HepG2 (cell line): Measurements from ENCODE around the gene TTC9. TPM values are rescaled to one million over a fixed set of nuclear protein-coding genes. Genes with fewer than 3 reads are reported as not detected.

ENCODE experiments used
- ATAC-seq: fragments of 200-7000 bp; cut with Tn5 transposase; 3 replicates; pipeline ENCODE4 v1.9.1; 2020; ENCODE audit warnings: mild to moderate bottlenecking, moderate library complexity
- BruUV-seq: library from RNA; stranded (reverse); fragments of 400-500 nt; replicated peaks from 2 replicates; lab custom pipeline; 2021; lab: Mats Ljungman, UMichigan
- CTCF ChIA-PET: fragments of 300-600 bp; formaldehyde crosslinking; extraction: SDS; loops from one replicate; lab custom pipeline; 2021; ENCODE audit warnings: low total read pairs, inconsistent platforms, low intra/inter-chr PET ratio; lab: Yijun Ruan, JAX
- POLR2A ChIA-PET: fragments of 350-600 bp; sonication (Branson Sonifier 250); formaldehyde crosslinking; loops from one replicate; lab custom pipeline; 2020; ENCODE audit warnings: antibody characterized with exemption, inconsistent platforms; lab: Yijun Ruan, JAX
- DNase-seq: peaks from one replicate; pipeline ENCODE4 v3.0.0-alpha.2; 2015; ENCODE audit warnings: low spot score
- FAIRE-seq: peaks from 3 replicates; lab custom pipeline; 2011; peaks lifted over from hg19 to GRCh38; lab: Jason Lieb, UNC
- H2AFZ ChIP-seq: one replicate; pipeline ENCODE4 v1.6.1; 2011; ENCODE audit warnings: low read length, inconsistent platforms
- H3K27ac ChIP-seq: fragments of 300-600 bp; 3 replicates; pipeline ENCODE4 v1.8.0; 2011; ENCODE audit warnings: mixed run types, mild to moderate bottlenecking, mixed read lengths, low read length, inconsistent platforms; ENCODE audit not compliant: insufficient read depth; ENCODE audit errors: extremely low read length
- H3K27me3 ChIP-seq, 2 experiments: fragments of 200-600 bp in 1 of 2; 2 replicates in 1 of 2; 3 replicates in 1 of 2; pipeline versions ENCODE4 v1.6.0 to v1.8.0; 2011; ENCODE audit warnings: low read length in 2 of 2, mild to moderate bottlenecking in 2 of 2, moderate library complexity in 2 of 2, inconsistent platforms in 1 of 2; ENCODE audit not compliant: insufficient read depth in 2 of 2, control insufficient read depth in 1 of 2
- H3K36me3 ChIP-seq, 2 experiments: fragments of 200-600 bp in 1 of 2; replicated peaks in 1 of 2; 2 replicates in 1 of 2; 3 replicates in 1 of 2; pipeline versions ENCODE4 v1.5.1 to v1.8.0; 2011; ENCODE audit warnings: low read length in 2 of 2, inconsistent platforms in 1 of 2; ENCODE audit not compliant: insufficient read depth in 2 of 2, control insufficient read depth in 1 of 2
- H3K4me1 ChIP-seq: 2 replicates; pipeline ENCODE4 v1.5.1; 2012; ENCODE audit warnings: low read length, inconsistent platforms; ENCODE audit not compliant: insufficient read depth
- H3K4me2 ChIP-seq: 2 replicates; pipeline ENCODE4 v1.6.0; 2011; ENCODE audit warnings: low read depth, low read length, inconsistent platforms
- H3K4me3 ChIP-seq, 3 experiments: fragments of 200-600 bp in 1 of 3; sonication (generic), shearing (Covaris generic) in 1 of 3; replicated peaks in 1 of 3; 2 replicates each; pipeline ENCODE4 v1.5.1; 2011 to 2016; ENCODE audit warnings: low read length in 3 of 3, inconsistent platforms in 2 of 3, low read depth in 2 of 3, mild to moderate bottlenecking in 2 of 3, control low read depth in 1 of 3, mixed read lengths in 1 of 3; ENCODE audit not compliant: insufficient read depth in 1 of 3
- H3K79me2 ChIP-seq: one replicate; pipeline ENCODE4 v1.6.1; 2011; ENCODE audit warnings: low read length, inconsistent platforms; ENCODE audit not compliant: insufficient read depth
- H3K9ac ChIP-seq: 2 replicates; pipeline ENCODE4 v1.6.0; 2011; ENCODE audit warnings: mild to moderate bottlenecking, low read depth, low read length, inconsistent platforms; ENCODE audit not compliant: insufficient read depth
- H3K9me3 ChIP-seq: 2 replicates; pipeline ENCODE4 v1.5.1; 2012; ENCODE audit warnings: mild to moderate bottlenecking, low read length
- H4K20me1 ChIP-seq: 2 replicates; pipeline ENCODE4 v1.6.0; 2011; ENCODE audit warnings: inconsistent platforms, mild to moderate bottlenecking, low read length, moderate library complexity; ENCODE audit not compliant: insufficient read depth
- BCL6 ChIP-seq: IDR thresholded peaks from 2 replicates; pipeline ENCODE4 v1.6.1; 2016; ENCODE audit warnings: missing genetic modification reagents, missing compliant biosample characterization
- DR1 ChIP-seq: sonication (generic); formaldehyde crosslinking; IDR thresholded peaks from 2 replicates; pipeline ENCODE4 v1.8.0; 2021; ENCODE audit warnings: mild to moderate bottlenecking, missing genetic modification reagents, inconsistent platforms
- FOSL2 ChIP-seq: sonication (generic); formaldehyde crosslinking; IDR thresholded peaks from 2 replicates; pipeline ENCODE4 v1.4.0; 2020; ENCODE audit warnings: missing genetic modification reagents
- FOXP1 ChIP-seq, 2 experiments: fragments of 450-650 bp in 1 of 2; IDR thresholded peaks; 2 replicates each; pipeline ENCODE4 v1.6.1; 2017 to 2018; ENCODE audit warnings: antibody characterized with exemption in 1 of 2
- KAT8 ChIP-seq: IDR thresholded peaks from 2 replicates; pipeline ENCODE4 v1.6.1; 2016; ENCODE audit warnings: missing genetic modification reagents, missing compliant biosample characterization
- NR3C1 ChIP-seq: sonication (generic); formaldehyde crosslinking; IDR thresholded peaks from 2 replicates; pipeline ENCODE4 v1.4.0; 2020; ENCODE audit warnings: missing genetic modification reagents
- SOX6 ChIP-seq, 2 experiments: fragments of 450-650 bp in 1 of 2; sonication (generic) in 1 of 2; formaldehyde crosslinking in 1 of 2; IDR thresholded peaks; 2 replicates each; pipeline versions ENCODE4 v1.4.0 to v1.6.1; 2017 to 2020; ENCODE audit warnings: antibody characterized with exemption in 1 of 2, mild to moderate bottlenecking in 1 of 2, missing genetic modification reagents in 1 of 2
- TGIF2 ChIP-seq: IDR thresholded peaks from 2 replicates; pipeline ENCODE4 v1.6.1; 2016; ENCODE audit warnings: control low read depth, missing compliant biosample characterization
- ZNF367 ChIP-seq: sonication (generic); formaldehyde crosslinking; IDR thresholded peaks from 2 replicates; pipeline ENCODE4 v1.4.0; 2020; ENCODE audit warnings: missing genetic modification reagents, borderline replicate concordance
- ZNF430 ChIP-seq: sonication (generic); formaldehyde crosslinking; IDR thresholded peaks from 2 replicates; pipeline ENCODE4 v1.9.0; 2021; ENCODE audit warnings: mild to moderate bottlenecking, missing genetic modification reagents
- ZNF788 ChIP-seq: sonication (generic); formaldehyde crosslinking; IDR thresholded peaks from 2 replicates; pipeline ENCODE4 v1.5.0; 2020; ENCODE audit warnings: mild to moderate bottlenecking, missing genetic modification reagents, borderline replicate concordance
- WGBS: methylation state at CpG from one replicate; pipeline ENCODE4 v1.1.6; 2017; ENCODE audit warnings: low lambda C conversion rate; 5-methylcytosine and 5-hydroxymethylcytosine counted together
- in situ Hi-C: cut with HindIII; loops from 2 replicates; pipeline ENCODE4 v1.10.0; 2017; ENCODE audit warnings: low pct_unique_long_range_greater_than_20kb; ENCODE audit not compliant: extremely low pct_ligation_motif_present
- intact Hi-C: fragments of 100-400 bp; cut with micrococcal nuclease; formaldehyde crosslinking; loops from one replicate; pipeline ENCODE4 v1.10.0; 2022; ENCODE audit not compliant: unreplicated experiment
- polyA plus RNA-seq, 8 experiments: library from polyadenylated mRNA; depleted of rRNA in 3 of 8; stranded (reverse) in 7 of 8; unstranded in 1 of 8; fragments of >200 nt; fragmentation: Illumina TruSeq in 4 of 8; extraction: Trizol in 4 of 8; gene quantifications; 2 replicates each; pipeline versions ENCODE4 v1.2.1 to v1.2.3, GENCODE V29; 2011 to 2016; ENCODE audit warnings: low read depth in 4 of 8, missing spikeins in 1 of 8, mixed read lengths in 1 of 8; ENCODE audit not compliant: insufficient read depth in 1 of 8
- total RNA-seq, 5 experiments: library from RNA; depleted of rRNA; stranded (reverse); fragments of >200 nt; fragmentation: Illumina TruSeq; extraction: Trizol; gene quantifications; 2 replicates each; pipeline ENCODE4 v1.2.3, GENCODE V29; 2016; ENCODE audit warnings: low read depth in 1 of 5
- TF ChIP-seq, protein P1 (sequence below): sonication (generic); formaldehyde crosslinking; IDR thresholded peaks from 2 replicates; pipeline ENCODE4 v1.4.0; 2020; ENCODE audit warnings: missing genetic modification reagents, borderline replicate concordance
- TF ChIP-seq, protein P2 (sequence below): conservative IDR thresholded peaks from 2 replicates; pipeline ENCODE4 v1.6.1; 2018; ENCODE audit warnings: missing genetic modification reagents
- TF ChIP-seq, protein P3 (sequence below): sonication (generic); formaldehyde crosslinking; IDR thresholded peaks from 2 replicates; pipeline ENCODE4 v1.4.0; 2020; ENCODE audit warnings: mild to moderate bottlenecking, missing genetic modification reagents
- TF ChIP-seq, protein P4 (sequence below): sonication (generic); formaldehyde crosslinking; IDR thresholded peaks from 2 replicates; pipeline ENCODE4 v1.5.0; 2020; ENCODE audit warnings: missing genetic modification reagents

Gene TTC9
- total and polyA plus RNA-seq, 2 of the 13 experiments (the other 11 are each of a cell fraction or from before 2014, with no cell fraction given) = 0.13 to 0.30 TPM

DNA sequence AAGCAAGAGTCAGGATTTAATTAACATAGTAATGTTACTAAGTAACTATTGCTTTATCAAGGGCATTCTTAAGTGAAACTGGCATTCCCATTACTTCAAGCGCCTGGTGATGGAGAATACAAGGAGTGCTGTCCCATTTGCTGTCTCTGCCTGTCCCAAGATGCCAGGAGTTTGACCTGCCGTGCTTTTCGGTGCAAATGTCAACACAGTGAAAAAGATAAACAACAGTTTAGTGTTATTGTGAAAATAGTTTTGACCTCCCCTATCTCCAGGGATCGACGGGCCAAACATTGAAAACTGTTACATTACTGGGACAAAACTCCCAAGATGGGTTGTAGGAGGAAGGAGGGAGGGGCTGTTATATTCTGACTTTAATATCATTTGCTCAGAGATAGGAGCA lies 74.8 kb downstream of the TTC9 start:
- in situ Hi-C loops (no loop called here), intact Hi-C loops (no loop called here)
- H3K27ac ChIP-seq = no peak overlapping the region
- FAIRE-seq (peak; percentile 28), DNase-seq (no peak), ATAC-seq (no peak; the same call in 2 of the 3 replicates)
- H3K9ac ChIP-seq = no peak overlapping the region
- H3K4me3 ChIP-seq = no peak overlapping the region
- no peak overlapping the region for H2AFZ ChIP-seq
- ChIA-PET CTCF (no interaction called here), POLR2A (no interaction called here)
- no peaks in the 10 kb centered on the region for H3K79me2 ChIP-seq
- H3K4me2 ChIP-seq = peak overlapping the region; percentile 8
- 5% methylated on average over 5 of the region's 5 CpGs for WGBS
- H3K4me1 ChIP-seq = peaks cover 23% of the 10 kb centered on the region
- H3K9me3 ChIP-seq = no peaks in the 10 kb centered on the region
- peaks cover 0 to 2% of the 10 kb centered on the region in 2 experiments; a peak in 1 of 5 replicates for H3K27me3 ChIP-seq
- no TSS peak for BruUV-seq
- no peaks in the 10 kb centered on the region for H4K20me1 ChIP-seq
- H3K36me3 ChIP-seq = no peaks in the 10 kb centered on the region
- TF ChIP-seq ZNF788 (CRISPR knock-in tag) (no peak), FOSL2 (CRISPR knock-in tag) (0 out of 2 replicates have a peak, but pooled peaks have one; percentile 12), ZNF367 (CRISPR knock-in tag) (no peak), ZNF430 (CRISPR knock-in tag) (no peak), NR3C1 (CRISPR knock-in tag) (no peak), FOXP1 (IDR thresholded peaks at IDR 0.05) (no peak), FOXP1 (CRISPR knock-in tag; IDR thresholded peaks at IDR 0.05) (peak; percentile 50; the same call in 1 of the 2 replicates), DR1 (CRISPR knock-in tag) (no peak), KAT8 (CRISPR knock-in tag) (no peak), SOX6 (IDR thresholded peaks at IDR 0.05) (no peak), SOX6 (CRISPR knock-in tag; IDR thresholded peaks at IDR 0.05) (peak; percentile 39; the same call in 1 of the 2 replicates), BCL6 (peak; percentile 33; the same call in 1 of the 2 replicates), TGIF2 (CRISPR knock-in tag) (no peak)
- TF ChIP-seq, protein P1, sequence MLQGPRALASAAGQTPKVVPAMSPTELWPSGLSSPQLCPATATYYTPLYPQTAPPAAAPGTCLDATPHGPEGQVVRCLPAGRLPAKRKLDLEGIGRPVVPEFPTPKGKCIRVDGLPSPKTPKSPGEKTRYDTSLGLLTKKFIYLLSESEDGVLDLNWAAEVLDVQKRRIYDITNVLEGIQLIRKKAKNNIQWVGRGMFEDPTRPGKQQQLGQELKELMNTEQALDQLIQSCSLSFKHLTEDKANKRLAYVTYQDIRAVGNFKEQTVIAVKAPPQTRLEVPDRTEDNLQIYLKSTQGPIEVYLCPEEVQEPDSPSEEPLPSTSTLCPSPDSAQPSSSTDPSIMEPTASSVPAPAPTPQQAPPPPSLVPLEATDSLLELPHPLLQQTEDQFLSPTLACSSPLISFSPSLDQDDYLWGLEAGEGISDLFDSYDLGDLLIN = no peak
- TF ChIP-seq, protein P2, sequence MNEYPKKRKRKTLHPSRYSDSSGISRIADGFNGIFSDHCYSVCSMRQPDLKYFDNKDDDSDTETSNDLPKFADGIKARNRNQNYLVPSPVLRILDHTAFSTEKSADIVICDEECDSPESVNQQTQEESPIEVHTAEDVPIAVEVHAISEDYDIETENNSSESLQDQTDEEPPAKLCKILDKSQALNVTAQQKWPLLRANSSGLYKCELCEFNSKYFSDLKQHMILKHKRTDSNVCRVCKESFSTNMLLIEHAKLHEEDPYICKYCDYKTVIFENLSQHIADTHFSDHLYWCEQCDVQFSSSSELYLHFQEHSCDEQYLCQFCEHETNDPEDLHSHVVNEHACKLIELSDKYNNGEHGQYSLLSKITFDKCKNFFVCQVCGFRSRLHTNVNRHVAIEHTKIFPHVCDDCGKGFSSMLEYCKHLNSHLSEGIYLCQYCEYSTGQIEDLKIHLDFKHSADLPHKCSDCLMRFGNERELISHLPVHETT (CRISPR knock-in tag) = no peak
- TF ChIP-seq, protein P3, sequence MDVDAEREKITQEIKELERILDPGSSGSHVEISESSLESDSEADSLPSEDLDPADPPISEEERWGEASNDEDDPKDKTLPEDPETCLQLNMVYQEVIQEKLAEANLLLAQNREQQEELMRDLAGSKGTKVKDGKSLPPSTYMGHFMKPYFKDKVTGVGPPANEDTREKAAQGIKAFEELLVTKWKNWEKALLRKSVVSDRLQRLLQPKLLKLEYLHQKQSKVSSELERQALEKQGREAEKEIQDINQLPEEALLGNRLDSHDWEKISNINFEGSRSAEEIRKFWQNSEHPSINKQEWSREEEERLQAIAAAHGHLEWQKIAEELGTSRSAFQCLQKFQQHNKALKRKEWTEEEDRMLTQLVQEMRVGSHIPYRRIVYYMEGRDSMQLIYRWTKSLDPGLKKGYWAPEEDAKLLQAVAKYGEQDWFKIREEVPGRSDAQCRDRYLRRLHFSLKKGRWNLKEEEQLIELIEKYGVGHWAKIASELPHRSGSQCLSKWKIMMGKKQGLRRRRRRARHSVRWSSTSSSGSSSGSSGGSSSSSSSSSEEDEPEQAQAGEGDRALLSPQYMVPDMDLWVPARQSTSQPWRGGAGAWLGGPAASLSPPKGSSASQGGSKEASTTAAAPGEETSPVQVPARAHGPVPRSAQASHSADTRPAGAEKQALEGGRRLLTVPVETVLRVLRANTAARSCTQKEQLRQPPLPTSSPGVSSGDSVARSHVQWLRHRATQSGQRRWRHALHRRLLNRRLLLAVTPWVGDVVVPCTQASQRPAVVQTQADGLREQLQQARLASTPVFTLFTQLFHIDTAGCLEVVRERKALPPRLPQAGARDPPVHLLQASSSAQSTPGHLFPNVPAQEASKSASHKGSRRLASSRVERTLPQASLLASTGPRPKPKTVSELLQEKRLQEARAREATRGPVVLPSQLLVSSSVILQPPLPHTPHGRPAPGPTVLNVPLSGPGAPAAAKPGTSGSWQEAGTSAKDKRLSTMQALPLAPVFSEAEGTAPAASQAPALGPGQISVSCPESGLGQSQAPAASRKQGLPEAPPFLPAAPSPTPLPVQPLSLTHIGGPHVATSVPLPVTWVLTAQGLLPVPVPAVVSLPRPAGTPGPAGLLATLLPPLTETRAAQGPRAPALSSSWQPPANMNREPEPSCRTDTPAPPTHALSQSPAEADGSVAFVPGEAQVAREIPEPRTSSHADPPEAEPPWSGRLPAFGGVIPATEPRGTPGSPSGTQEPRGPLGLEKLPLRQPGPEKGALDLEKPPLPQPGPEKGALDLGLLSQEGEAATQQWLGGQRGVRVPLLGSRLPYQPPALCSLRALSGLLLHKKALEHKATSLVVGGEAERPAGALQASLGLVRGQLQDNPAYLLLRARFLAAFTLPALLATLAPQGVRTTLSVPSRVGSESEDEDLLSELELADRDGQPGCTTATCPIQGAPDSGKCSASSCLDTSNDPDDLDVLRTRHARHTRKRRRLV (CRISPR knock-in tag) = no peak
- TF ChIP-seq, protein P4, sequence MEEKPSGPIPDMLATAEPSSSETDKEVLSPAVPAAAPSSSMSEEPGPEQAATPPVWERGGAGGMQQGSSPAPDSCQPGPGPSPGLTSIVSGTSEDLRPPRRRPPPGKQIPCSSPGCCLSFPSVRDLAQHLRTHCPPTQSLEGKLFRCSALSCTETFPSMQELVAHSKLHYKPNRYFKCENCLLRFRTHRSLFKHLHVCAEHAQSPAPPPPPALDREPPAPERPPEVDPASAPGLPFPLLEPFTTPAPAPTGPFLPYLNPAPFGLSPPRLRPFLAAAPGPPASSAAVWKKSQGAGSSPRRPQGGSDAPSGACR = no peak
